Epithelial cell of proximal tubule (primary cell): ENCODE data around the gene MCFD2. TPM values are rescaled to one million over a fixed set of nuclear protein-coding genes. Genes with fewer than 3 reads are reported as not detected.

Source experiments
- DNase-seq: peaks from one replicate; pipeline ENCODE4 v3.0.0-alpha.2; 2011; ENCODE audit warnings: low read depth
- H3K4me3 ChIP-seq: 2 replicates; pipeline ENCODE4 v1.5.1; 2011; ENCODE audit warnings: low read depth, mild to moderate bottlenecking, low read length
- CTCF ChIP-seq: conservative IDR thresholded peaks from 2 replicates; pipeline ENCODE4 v1.5.1; 2012; ENCODE audit warnings: low read depth, mild to moderate bottlenecking, low read length
- total RNA-seq: library from RNA; depleted of rRNA; stranded (reverse); fragments of >200 nt; gene quantifications from 2 replicates; pipeline ENCODE4 v1.2.3, GENCODE V29; 2015

MCFD2 gene
- 36.3 and 72.4 TPM in 2 replicates for total RNA-seq

DNA sequence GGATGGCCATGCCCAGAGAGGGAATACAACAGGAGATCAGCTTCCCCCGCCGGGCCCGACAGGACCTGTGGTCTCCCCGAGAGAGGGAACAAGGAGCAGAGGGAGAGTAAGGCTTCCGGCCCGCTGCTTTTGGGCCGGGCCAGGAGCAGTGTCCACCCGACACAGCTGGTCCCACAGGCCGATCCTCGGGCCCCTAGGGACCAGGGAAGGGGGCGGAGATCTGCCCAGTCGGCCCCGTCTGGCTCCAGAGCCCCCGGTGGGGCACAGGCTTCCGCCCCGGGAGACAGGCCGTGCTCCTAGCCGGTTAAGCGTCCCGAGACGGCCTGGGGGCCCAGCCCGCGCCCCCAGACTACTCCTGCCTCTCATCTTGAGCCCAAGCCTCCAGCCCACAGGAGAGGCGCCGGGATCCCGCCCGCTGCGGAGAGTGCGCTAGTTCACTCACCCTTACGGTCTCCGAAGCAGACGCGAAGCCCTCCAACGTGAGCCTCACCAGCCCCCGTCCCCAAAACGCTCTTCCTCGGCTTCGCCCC is at the start of gene MCFD2:
Gene MCFD2, minus strand, starts transcription at position 526 of the 530 bp plus-strand sequence. CDS start 6,635 bp downstream, outside the sequence.
- H3K4me3 ChIP-seq: peak within 1 kb of the TSS; percentile 99
- TF ChIP-seq CTCF: no peak
- no peak for DNase-seq

GRCh38 chr2:46964835-46965560 is 49.4 kb upstream of the MCFD2 start:
- no peak for DNase-seq
- H3K4me3 ChIP-seq: no peak overlapping the region
- no peak for TF ChIP-seq CTCF

- no peak overlapping the region for H3K4me3 ChIP-seq
- DNase-seq: no peak
- TF ChIP-seq CTCF: no peak
Observed at GRCh38 chr2:46963941-46964673, 48.5 kb upstream of the MCFD2 start.

DNA sequence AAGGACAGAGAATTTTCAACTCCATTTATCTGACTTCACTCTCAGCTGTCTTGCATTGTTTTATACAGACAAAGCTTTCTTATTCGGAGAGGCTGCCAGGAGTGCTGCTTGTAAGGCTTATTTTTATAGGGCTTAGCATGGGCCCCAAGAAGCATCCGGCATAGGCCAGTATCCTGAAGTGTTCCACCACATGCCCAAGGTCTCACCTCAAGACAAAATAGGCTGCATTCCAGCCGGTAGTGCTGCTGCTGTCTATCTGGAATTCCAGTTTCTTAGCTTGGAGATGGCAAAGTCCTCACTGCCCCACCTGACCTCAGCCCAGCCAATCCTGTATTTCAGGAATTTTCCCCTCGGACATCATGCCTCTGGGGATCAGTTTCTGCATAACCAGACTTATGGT is 47.6 kb upstream of the MCFD2 start:
- no peak for DNase-seq
- H3K4me3 ChIP-seq: no peak overlapping the region
- TF ChIP-seq CTCF: no peak

- H3K4me3 ChIP-seq: no peak overlapping the region
- no peak for TF ChIP-seq CTCF
- no peak for DNase-seq
Observed at GRCh38 chr2:46962751-46963150, 47.1 kb upstream of the MCFD2 start.

GRCh38 chr2:46960618-46961017 is 45.0 kb upstream of the MCFD2 start:
- TF ChIP-seq CTCF: no peak
- no peak for DNase-seq

More at GRCh38 chr2:46960618-46961017, 45.0 kb upstream of the MCFD2 start:
- no peak overlapping the region for H3K4me3 ChIP-seq
